HL-60 (cell line): ENCODE results near the gene SLC39A6.
"Not testable (repeated sequence)": the region's sequence is repeated elsewhere in the genome, so short reads cannot be mapped to it uniquely, and the experiment has no call there.

Experiments
- GABPA ChIP-seq: IDR thresholded peaks from 2 replicates; pipeline ENCODE4 v1.6.1; 2012; ENCODE audit warnings: low read depth
- POLR2AphosphoS5 ChIP-seq: IDR thresholded peaks from 2 replicates; pipeline ENCODE4 v1.6.1; 2012; ENCODE audit warnings: low read depth
- SPI1 ChIP-seq: IDR thresholded peaks from 2 replicates; pipeline ENCODE4 v1.6.1; 2012; ENCODE audit warnings: low read depth, mild to moderate bottlenecking, borderline replicate concordance
- TF ChIP-seq, protein P1 (sequence below): IDR thresholded peaks from one replicate; pipeline ENCODE4 v1.5.1; 2011; ENCODE audit warnings: low read length, control low read depth, inconsistent platforms; ENCODE audit not compliant: insufficient read depth

DNA sequence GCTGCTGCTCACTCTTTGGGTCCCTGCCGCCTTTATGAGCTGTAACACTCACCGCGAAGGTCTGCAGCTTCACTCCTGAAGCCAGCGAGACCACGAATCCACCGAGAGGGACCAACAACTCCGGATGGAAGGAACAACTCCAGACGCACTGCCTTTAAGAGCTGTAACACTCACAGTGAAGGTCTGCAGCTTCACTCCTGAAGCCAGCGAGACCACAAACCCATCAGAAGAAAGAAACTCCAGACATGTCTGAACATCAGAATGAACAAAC is 64.4 kb downstream of the SLC39A6 start:
- not testable (repeated sequence) for TF ChIP-seq POLR2AphosphoS5, GABPA, SPI1
- TF ChIP-seq, protein P1, sequence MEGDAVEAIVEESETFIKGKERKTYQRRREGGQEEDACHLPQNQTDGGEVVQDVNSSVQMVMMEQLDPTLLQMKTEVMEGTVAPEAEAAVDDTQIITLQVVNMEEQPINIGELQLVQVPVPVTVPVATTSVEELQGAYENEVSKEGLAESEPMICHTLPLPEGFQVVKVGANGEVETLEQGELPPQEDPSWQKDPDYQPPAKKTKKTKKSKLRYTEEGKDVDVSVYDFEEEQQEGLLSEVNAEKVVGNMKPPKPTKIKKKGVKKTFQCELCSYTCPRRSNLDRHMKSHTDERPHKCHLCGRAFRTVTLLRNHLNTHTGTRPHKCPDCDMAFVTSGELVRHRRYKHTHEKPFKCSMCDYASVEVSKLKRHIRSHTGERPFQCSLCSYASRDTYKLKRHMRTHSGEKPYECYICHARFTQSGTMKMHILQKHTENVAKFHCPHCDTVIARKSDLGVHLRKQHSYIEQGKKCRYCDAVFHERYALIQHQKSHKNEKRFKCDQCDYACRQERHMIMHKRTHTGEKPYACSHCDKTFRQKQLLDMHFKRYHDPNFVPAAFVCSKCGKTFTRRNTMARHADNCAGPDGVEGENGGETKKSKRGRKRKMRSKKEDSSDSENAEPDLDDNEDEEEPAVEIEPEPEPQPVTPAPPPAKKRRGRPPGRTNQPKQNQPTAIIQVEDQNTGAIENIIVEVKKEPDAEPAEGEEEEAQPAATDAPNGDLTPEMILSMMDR: not testable (repeated sequence)
